CD4-positive, alpha-beta T cell treated with Interleukin-6 at 100 ng/mL for 8 hours (primary cell): ENCODE results near the gene F7.
"Not testable (repeated sequence)": the region's sequence is repeated elsewhere in the genome, so short reads cannot be mapped to it uniquely, and the experiment has no call there.

ENCODE experiments used
- DNase-seq: peaks from one replicate; pipeline ENCODE4 v3.0.0-alpha.2; 2020; ENCODE audit warnings: mixed read lengths, low spot score

Gene F7

GRCh38 chr13:113105032-113105920 lies at the start of gene F7:
Gene F7, plus strand, starts transcription at chr13:113105791. Its CDS starts 51 bp downstream, at chr13:113105842.
- DNase-seq = no peak

GRCh38 chr13:113057084-113057483 lies 48.5 kb upstream of the F7 start:
- DNase-seq = no peak

- DNase-seq = not testable (repeated sequence)
These were observed 48.0 kb upstream of the F7 start for GRCh38 chr13:113057559-113057958.

- DNase-seq = no peak
These were observed 47.2 kb upstream of the F7 start for GRCh38 chr13:113058129-113058987.

GRCh38 chr13:113058988-113059850 lies 46.4 kb upstream of the F7 start:
- DNase-seq = no peak

- DNase-seq = no peak
These were observed 45.7 kb upstream of the F7 start for GRCh38 chr13:113059891-113060290.

- DNase-seq = no peak
These were observed 44.9 kb upstream of the F7 start for GRCh38 chr13:113060557-113061270.

- no peak for DNase-seq
These were observed 44.3 kb upstream of the F7 start for GRCh38 chr13:113061271-113061625.

GRCh38 chr13:113061796-113062425 lies 43.7 kb upstream of the F7 start:
- no peak for DNase-seq

- no peak for DNase-seq
These were observed 42.9 kb upstream of the F7 start for GRCh38 chr13:113062691-113063090.

GRCh38 chr13:113063091-113063491 lies 42.5 kb upstream of the F7 start:
- no peak for DNase-seq

- DNase-seq = no peak
These were observed 41.5 kb upstream of the F7 start for GRCh38 chr13:113064000-113064533.

- no peak for DNase-seq
These were observed 40.8 kb upstream of the F7 start for GRCh38 chr13:113064534-113065405.

GRCh38 chr13:113065406-113066141 lies 40.0 kb upstream of the F7 start:
- DNase-seq = no peak

GRCh38 chr13:113066142-113066455 lies 39.5 kb upstream of the F7 start:
- no peak for DNase-seq

- DNase-seq = no peak
These were observed 38.8 kb upstream of the F7 start for GRCh38 chr13:113066746-113067145.

- no peak for DNase-seq
These were observed 35.5 kb upstream of the F7 start for GRCh38 chr13:113069861-113070805.

- no peak for DNase-seq
These were observed 34.7 kb upstream of the F7 start for GRCh38 chr13:113070855-113071254.
